HG03108 (cell line): ENCODE data around the gene PROM1.

ENCODE experiments used
- ATAC-seq: cut with Tn5 transposase; IDR thresholded peaks from one replicate; pipeline ENCODE4 v1.9.1; 2021; ENCODE audit warnings: moderate library complexity; ENCODE audit not compliant: unreplicated experiment

PROM1 gene

GRCh38 chr4:16029262-16029661, 54.6 kb downstream of the PROM1 start:
- ATAC-seq: no peak

- ATAC-seq: no peak
Observed at GRCh38 chr4:16027626-16028025, 56.2 kb downstream of the PROM1 start.

- ATAC-seq: no peak
Observed at GRCh38 chr4:16027114-16027513, 56.7 kb downstream of the PROM1 start.

- no peak for ATAC-seq
Observed at GRCh38 chr4:16026160-16026761, 57.6 kb downstream of the PROM1 start.

GRCh38 chr4:16025268-16025667, 58.6 kb downstream of the PROM1 start:
- no peak for ATAC-seq

GRCh38 chr4:16023776-16024408, 59.9 kb downstream of the PROM1 start:
- no peak for ATAC-seq

- ATAC-seq: no peak
Observed at GRCh38 chr4:16021804-16022560, 61.8 kb downstream of the PROM1 start.

- no peak for ATAC-seq
Observed at GRCh38 chr4:16019649-16020048, 64.2 kb downstream of the PROM1 start.

- ATAC-seq: no peak
Observed at GRCh38 chr4:16018841-16019240, 65.0 kb downstream of the PROM1 start.

- ATAC-seq: no peak
Observed at GRCh38 chr4:16018061-16018676, 65.7 kb downstream of the PROM1 start.

GRCh38 chr4:16016536-16016935, 67.3 kb downstream of the PROM1 start:
- no peak for ATAC-seq

GRCh38 chr4:16011173-16011572, 72.7 kb downstream of the PROM1 start:
- no peak for ATAC-seq

- ATAC-seq: no peak
Observed at GRCh38 chr4:16009153-16009552, 74.7 kb downstream of the PROM1 start.

GRCh38 chr4:16007471-16008095, 76.2 kb downstream of the PROM1 start:
- no peak for ATAC-seq

GRCh38 chr4:16006771-16007446, 76.9 kb downstream of the PROM1 start:
- no peak for ATAC-seq

GRCh38 chr4:16005676-16006075, 78.1 kb downstream of the PROM1 start:
- no peak for ATAC-seq

- ATAC-seq: peak; percentile 94
Observed at GRCh38 chr4:16001484-16001858, 82.4 kb downstream of the PROM1 start.

GRCh38 chr4:16000708-16001483, 82.9 kb downstream of the PROM1 start:
- no peak for ATAC-seq

- no peak for ATAC-seq
Observed at GRCh38 chr4:15996773-15997172, 87.0 kb downstream of the PROM1 start.

- no peak for ATAC-seq
Observed at GRCh38 chr4:15995826-15996225, 88.0 kb downstream of the PROM1 start.
